HG02943 (cell line): ENCODE measurements around the gene TCF23.

Experiments
- ATAC-seq: cut with Tn5 transposase; IDR thresholded peaks from one replicate; pipeline ENCODE4 v1.9.1; 2021; ENCODE audit warnings: mild to moderate bottlenecking, low read depth, moderate library complexity; ENCODE audit not compliant: unreplicated experiment

TCF23 gene

GRCh38 chr2:27127883-27128667, 20.7 kb upstream of the TCF23 start:
- ATAC-seq = no peak

GRCh38 chr2:27128668-27129571, 19.9 kb upstream of the TCF23 start:
- ATAC-seq = no peak

DNA sequence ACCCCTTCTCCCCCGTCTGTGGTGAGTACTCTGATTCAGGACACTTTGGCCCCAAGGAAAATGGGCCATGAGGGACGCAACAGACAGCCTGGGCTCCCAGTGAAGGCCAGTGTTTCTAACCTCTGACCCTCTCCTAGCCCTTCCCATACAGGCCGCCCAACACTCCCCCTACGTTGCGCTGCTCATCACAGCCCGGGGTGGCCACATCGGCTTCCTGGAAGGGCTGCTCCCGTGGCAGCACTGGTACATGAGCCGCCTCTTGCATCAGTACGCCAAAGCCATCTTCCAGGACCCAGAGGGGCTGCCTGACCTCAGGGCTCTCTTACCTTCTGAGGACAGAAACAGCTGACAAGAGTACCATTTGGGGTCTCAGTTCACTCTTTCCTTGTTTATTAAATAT, 18.4 kb upstream of the TCF23 start:
- no peak for ATAC-seq

DNA sequence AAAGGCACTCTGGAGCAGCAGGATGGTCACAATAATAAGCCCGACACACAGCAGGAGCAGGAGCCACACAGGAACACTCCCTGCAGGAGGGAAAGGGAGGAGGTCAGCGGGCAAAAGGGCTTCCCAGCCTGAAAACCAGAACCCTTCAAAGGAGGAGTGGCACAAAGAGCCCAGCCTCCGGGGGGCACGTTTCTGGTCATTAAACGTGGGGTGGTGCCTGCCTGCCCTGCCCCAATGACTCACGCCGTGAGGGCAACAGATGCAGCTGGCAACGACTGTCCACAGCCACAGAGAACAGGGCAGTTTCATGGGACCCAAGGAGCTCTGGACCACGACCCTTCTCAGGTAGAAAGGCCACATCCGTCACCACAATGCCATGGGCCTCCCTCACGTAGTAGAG, 17.4 kb upstream of the TCF23 start:
- no peak for ATAC-seq

GRCh38 chr2:27133195-27133875, 15.5 kb upstream of the TCF23 start:
- ATAC-seq = no peak

DNA sequence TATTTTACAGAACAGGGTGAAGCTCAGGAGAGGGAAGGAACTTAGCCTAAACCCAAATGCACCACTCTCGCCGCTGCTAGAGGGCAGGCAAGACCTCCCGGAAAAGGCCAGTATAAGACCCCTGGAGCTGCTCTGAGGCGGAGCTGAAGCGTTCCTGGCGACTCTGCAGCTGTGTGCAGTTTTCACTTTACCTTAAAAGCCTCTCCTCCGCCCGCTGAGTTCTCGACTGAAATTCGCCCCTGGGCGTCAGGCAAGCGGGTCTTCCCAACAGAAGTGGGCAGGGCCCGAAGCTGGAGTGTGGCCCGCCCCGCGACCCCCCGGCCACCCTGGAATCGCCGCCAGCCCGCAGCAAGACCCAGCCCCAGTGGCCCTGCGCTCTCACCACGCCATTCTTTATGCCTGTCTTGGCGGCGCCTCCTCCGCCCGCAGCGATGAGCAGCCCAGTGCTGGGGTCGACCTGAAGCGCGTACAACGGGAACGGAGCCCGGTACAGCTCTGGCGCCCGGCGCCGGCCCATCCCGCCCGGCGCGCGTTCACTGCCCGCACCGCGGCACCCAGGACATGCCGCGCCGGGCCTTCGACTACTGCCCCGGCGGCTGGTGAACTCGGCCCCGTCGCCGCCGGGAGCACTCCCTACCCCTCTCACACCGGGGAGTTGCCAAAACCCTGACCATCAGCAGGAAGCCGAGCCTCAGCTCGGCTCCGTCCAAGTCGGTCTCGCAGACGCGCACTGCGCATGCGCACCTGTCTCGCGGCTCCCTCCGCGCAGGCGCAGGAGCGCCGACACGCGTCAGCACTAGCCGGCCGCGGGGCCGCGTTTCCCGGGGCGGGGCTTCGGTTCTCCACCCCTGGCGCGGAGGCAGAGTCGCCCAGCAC, 14.7 kb upstream of the TCF23 start, which contains the start of gene PREB:
TSS of gene PREB (minus strand) at position 732 of the 876 bp plus-strand sequence. CDS start at position 517, 215 bp downstream.
- peak; percentile 86 for ATAC-seq

GRCh38 chr2:27134781-27135477, 13.9 kb upstream of the TCF23 start:
- ATAC-seq = no peak

DNA sequence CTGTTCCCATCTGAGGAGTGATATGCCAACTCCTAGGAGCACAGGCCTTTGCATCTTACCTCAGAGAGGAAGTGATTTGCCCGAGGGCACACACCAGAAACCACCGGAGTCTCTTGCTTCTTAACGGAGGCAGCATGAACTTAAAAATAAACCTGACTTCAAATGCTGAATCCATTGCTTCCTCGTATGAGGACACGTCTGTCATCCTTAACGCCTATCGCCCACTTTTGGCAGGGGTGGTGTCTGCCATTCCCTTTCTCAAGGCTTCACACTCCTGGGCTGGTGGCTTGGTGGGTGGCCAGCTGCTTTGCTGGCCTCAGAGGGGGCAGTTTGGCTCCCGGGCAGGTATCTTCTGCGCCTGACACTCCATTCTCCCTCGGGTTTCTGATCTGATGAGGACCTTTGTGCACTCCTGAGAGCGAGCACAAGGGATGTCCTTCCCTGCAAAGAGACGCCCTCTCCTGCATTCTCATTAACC, 13.3 kb upstream of the TCF23 start:
- no peak for ATAC-seq

GRCh38 chr2:27136751-27137150, 12.1 kb upstream of the TCF23 start:
- ATAC-seq = no peak

DNA sequence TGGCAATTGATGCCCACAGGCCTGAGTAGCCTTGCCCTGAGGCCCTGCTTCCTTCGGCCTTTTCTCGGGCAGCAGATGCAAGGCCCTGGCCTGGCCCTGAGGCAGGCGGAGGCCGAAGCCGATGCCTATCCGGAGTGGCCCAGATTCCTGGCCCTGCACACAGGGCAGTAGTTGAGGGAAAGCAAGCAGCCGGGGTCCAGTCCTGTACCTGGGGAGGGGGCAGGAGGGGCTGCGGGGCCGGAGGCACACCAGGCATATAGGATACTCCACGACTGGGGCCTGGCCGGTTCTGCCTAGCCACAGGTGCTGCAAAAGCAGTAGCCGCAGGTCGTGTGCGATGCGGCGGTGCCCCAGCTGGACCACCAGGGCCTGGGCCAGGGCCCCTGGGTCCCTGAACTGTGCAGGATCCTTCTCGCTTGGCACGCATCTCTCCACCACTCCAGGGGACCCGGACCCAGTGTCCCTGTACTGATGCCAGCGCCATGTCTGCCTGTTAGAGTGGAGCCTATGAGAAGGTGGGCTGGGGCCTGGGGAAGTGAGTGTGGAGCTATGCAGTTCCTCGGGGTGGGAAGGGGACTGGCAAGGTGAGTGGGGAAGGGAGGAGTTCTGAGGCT, 11.4 kb upstream of the TCF23 start:
- no peak for ATAC-seq

GRCh38 chr2:27138111-27138510, 10.7 kb upstream of the TCF23 start:
- ATAC-seq = no peak

DNA sequence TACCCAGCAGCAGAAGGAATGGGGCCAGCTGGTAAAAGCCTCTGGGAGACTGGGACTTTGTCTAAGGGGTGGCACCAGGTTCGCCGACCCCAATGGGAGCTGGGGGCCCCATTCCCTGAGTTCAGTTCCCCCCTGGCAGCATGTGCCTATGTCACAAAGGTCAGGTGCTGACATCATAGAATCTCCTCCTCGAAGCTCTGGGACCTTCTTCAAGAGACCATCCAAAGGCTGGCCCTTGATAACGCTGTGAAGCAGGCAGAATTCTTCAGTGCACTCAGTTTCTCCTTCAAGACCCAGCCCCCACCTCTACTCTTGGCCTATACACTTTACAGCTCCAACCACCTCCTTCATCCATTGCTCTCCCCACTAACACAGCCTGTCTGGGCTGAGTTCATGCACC, 9.5 kb upstream of the TCF23 start, which contains the start of gene PRR30:
TSS of gene PRR30 (minus strand) at position 101 of the 400 bp plus-strand sequence. CDS start 1,081 bp downstream, outside the sequence.
- no peak for ATAC-seq

- no peak for ATAC-seq
These were observed 5.5 kb upstream of the TCF23 start for GRCh38 chr2:27143285-27143684.

- ATAC-seq = no peak
These were observed 3.1 kb upstream of the TCF23 start for GRCh38 chr2:27145682-27146081.

- ATAC-seq = no peak
These were observed 869 bp upstream of the TCF23 start for GRCh38 chr2:27147935-27148334.

DNA sequence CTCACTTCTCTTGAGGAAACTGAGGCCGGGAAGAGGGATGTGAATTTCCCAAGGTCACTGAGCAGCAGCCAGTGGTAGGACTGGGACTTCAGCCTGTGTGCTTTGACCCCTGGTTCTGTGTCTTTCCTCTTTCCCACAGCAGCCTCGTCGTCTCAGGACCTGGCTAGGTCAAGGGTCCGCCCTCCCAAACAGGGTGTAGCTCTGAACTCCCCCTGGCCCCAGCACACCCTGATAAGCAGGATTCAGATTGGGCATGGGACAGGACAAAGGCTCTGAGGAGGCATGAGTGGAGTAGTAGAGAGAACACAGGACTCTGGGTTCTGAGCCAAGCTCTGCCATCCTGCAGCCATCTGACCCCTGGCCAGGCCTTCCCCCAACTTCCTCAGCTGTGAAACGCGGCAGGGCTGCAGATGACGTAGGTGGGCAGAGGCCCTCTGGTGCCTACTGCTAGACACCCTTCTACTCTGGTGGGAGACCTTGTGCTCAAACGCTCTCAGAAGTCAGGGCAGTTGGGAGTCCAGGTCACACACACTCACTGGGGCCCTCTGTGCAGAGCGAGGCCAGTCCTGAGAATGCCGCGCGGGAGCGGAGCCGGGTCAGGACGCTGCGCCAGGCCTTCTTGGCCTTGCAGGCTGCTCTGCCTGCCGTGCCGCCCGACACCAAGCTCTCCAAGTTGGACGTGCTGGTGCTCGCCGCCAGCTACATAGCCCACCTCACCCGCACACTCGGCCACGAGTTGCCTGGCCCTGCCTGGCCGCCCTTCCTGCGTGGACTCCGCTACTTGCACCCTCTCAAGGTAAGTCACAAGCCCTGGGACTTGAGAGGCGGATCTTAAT, 984 bp downstream of the TCF23 start:
- ATAC-seq = no peak

DNA sequence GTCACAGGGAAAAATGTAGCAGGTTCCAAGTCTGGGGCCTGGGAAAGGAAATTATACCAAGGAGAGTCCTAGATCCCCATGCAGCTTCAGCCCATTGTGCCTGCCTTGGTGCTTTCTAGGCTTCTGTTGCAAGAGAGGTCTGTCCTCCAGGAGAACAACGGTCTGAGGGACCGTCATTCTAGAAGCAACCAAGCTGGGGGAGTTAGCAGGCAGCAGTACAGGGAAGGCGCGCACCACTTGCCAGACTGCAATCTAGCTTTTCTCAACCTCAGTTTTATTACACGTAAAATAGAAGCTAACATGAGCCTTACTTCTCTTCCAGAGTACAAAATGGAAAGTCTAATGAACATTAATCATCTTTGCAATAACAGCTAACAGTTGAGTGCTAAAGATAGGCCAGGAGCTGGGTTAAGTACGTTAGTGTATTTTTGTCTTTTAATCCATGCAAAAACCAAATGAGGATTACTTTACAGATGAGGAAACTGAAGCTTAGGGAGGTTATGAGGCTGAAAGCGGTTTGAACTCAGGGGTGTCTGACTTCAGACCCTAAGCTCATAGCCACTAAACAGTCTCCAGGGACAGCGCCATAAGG, 1.9 kb downstream of the TCF23 start:
- ATAC-seq = no peak
